ENCODE results near the gene SLX4. TPM values are rescaled to one million over a fixed set of nuclear protein-coding genes. Genes with fewer than 3 reads are reported as not detected.

Gene SLX4
- polyA plus RNA-seq, 2 of the 4 experiments (the other 2 are of a cell fraction): 3.0 to 5.0 TPM

DNA sequence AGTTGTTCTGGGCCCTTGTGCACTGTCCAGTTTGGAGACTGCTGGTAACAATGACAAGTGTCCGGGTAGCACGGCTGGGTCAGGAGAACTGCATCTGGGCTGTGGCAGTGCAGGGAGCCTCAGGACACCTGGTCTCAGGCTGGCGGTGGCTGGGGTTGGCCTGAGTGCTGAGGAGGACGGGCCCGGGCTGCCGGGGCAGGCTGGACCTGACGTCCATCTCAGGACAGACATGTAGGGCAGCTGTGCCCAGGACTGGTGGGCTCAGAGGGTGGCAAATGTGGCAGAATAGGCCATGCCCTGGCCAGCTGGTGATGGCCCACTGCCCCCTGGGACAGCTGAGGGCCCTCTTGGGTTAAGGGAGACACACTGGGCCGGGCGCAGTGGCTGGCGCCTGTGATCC, 30.0 kb downstream of the SLX4 start (continued):
- TF ChIP-seq, protein P1, sequence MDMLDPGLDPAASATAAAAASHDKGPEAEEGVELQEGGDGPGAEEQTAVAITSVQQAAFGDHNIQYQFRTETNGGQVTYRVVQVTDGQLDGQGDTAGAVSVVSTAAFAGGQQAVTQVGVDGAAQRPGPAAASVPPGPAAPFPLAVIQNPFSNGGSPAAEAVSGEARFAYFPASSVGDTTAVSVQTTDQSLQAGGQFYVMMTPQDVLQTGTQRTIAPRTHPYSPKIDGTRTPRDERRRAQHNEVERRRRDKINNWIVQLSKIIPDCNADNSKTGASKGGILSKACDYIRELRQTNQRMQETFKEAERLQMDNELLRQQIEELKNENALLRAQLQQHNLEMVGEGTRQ (IDR thresholded peaks at IDR 0.05): no peak

DNA sequence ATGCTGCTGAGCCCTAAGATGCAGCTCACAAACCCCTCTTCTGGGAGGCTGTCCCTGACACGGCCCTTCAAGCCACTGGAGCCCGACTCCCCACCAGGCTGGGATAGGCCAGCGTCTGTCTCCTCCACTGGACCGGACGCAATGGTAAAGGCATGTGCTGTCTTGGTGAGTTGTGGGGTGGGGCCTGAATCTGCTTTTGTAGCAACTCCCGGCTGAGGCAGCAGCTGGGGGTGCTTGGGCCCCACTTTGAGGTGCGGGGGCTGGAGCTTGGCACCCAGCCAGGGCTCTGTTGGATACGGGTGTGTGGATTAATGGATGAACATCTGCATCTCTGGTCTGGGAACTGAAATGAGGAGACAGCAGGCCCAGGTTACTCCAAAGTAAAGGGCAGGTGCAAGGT, 30.7 kb downstream of the SLX4 start:
- no peak for DNase-seq (ENCODE audit: low read depth in 1 of 2, low spot score in 1 of 2)
- Histone ChIP-seq H3K4me3 (no peak overlapping the region), H3K4me1 (peaks cover 8% of the 10 kb centered on the region), H3K9me3 (no peaks in the 10 kb centered on the region), H3K4me2 (no peak overlapping the region), H3K27ac (no peak overlapping the region)
- no peak for TF ChIP-seq GATA3 (IDR thresholded peaks at IDR 0.05; ENCODE audit: borderline replicate concordance)
- TF ChIP-seq, protein P2, sequence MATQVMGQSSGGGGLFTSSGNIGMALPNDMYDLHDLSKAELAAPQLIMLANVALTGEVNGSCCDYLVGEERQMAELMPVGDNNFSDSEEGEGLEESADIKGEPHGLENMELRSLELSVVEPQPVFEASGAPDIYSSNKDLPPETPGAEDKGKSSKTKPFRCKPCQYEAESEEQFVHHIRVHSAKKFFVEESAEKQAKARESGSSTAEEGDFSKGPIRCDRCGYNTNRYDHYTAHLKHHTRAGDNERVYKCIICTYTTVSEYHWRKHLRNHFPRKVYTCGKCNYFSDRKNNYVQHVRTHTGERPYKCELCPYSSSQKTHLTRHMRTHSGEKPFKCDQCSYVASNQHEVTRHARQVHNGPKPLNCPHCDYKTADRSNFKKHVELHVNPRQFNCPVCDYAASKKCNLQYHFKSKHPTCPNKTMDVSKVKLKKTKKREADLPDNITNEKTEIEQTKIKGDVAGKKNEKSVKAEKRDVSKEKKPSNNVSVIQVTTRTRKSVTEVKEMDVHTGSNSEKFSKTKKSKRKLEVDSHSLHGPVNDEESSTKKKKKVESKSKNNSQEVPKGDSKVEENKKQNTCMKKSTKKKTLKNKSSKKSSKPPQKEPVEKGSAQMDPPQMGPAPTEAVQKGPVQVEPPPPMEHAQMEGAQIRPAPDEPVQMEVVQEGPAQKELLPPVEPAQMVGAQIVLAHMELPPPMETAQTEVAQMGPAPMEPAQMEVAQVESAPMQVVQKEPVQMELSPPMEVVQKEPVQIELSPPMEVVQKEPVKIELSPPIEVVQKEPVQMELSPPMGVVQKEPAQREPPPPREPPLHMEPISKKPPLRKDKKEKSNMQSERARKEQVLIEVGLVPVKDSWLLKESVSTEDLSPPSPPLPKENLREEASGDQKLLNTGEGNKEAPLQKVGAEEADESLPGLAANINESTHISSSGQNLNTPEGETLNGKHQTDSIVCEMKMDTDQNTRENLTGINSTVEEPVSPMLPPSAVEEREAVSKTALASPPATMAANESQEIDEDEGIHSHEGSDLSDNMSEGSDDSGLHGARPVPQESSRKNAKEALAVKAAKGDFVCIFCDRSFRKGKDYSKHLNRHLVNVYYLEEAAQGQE (IDR thresholded peaks at IDR 0.05): no peak
- no peak for TF ChIP-seq RCOR1 (IDR thresholded peaks at IDR 0.05; ENCODE audit: low read depth, low read length)
- TF ChIP-seq EP300 (IDR thresholded peaks at IDR 0.05): no peak
- no peak for TF ChIP-seq EHF (CRISPR knock-in tag; IDR thresholded peaks at IDR 0.05)
- no peak for TF ChIP-seq POLR2AphosphoS2 (conservative IDR thresholded peaks at IDR 0.05; ENCODE audit: low read length)
- no peak for TF ChIP-seq HOXA7 (CRISPR knock-in tag; IDR thresholded peaks at IDR 0.05)
- no peak for TF ChIP-seq ZNF302 (CRISPR knock-in tag; IDR thresholded peaks at IDR 0.05)
- TF ChIP-seq, protein P3, sequence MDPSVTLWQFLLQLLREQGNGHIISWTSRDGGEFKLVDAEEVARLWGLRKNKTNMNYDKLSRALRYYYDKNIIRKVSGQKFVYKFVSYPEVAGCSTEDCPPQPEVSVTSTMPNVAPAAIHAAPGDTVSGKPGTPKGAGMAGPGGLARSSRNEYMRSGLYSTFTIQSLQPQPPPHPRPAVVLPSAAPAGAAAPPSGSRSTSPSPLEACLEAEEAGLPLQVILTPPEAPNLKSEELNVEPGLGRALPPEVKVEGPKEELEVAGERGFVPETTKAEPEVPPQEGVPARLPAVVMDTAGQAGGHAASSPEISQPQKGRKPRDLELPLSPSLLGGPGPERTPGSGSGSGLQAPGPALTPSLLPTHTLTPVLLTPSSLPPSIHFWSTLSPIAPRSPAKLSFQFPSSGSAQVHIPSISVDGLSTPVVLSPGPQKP (IDR thresholded peaks at IDR 0.05; ENCODE audit: low read depth, low read length): no peak
- TF ChIP-seq, protein P4, sequence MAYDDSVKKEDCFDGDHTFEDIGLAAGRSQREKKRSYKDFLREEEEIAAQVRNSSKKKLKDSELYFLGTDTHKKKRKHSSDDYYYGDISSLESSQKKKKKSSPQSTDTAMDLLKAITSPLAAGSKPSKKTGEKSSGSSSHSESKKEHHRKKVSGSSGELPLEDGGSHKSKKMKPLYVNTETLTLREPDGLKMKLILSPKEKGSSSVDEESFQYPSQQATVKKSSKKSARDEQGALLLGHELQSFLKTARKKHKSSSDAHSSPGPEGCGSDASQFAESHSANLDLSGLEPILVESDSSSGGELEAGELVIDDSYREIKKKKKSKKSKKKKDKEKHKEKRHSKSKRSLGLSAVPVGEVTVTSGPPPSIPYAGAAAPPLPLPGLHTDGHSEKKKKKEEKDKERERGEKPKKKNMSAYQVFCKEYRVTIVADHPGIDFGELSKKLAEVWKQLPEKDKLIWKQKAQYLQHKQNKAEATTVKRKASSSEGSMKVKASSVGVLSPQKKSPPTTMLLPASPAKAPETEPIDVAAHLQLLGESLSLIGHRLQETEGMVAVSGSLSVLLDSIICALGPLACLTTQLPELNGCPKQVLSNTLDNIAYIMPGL (CRISPR knock-in tag; IDR thresholded peaks at IDR 0.05; ENCODE audit: borderline replicate concordance): no peak
- no peak for TF ChIP-seq HDAC2 (IDR thresholded peaks at IDR 0.05)
- no peak for TF ChIP-seq NFE2L2 (conservative IDR thresholded peaks at IDR 0.05; ENCODE audit: low read length)
- no peak for TF ChIP-seq ESRRA (IDR thresholded peaks at IDR 0.05; ENCODE audit: borderline replicate concordance, low read length)
- TF ChIP-seq TFCP2L1 (CRISPR knock-in tag; IDR thresholded peaks at IDR 0.05): no peak
- TF ChIP-seq MAZ (IDR thresholded peaks at IDR 0.05; ENCODE audit: borderline replicate concordance, low read depth, low read length): no peak
- no peak for TF ChIP-seq RFX5 (IDR thresholded peaks at IDR 0.05)
- TF ChIP-seq, protein P5, sequence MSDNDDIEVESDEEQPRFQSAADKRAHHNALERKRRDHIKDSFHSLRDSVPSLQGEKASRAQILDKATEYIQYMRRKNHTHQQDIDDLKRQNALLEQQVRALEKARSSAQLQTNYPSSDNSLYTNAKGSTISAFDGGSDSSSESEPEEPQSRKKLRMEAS (IDR thresholded peaks at IDR 0.05): no peak
- no peak for TF ChIP-seq CHD4 (IDR thresholded peaks at IDR 0.05; ENCODE audit: borderline replicate concordance)
- TF ChIP-seq NPAS2 (CRISPR knock-in tag; IDR thresholded peaks at IDR 0.05; ENCODE audit: borderline replicate concordance): no peak
- TF ChIP-seq SMC3 (IDR thresholded peaks at IDR 0.05): no peak
- WGBS (ENCODE audit: missing lambda C conversion rate): 78% methylated on average over 3 of the region's 8 CpGs
- no peak for ATAC-seq
- no peak for FAIRE-seq
- ChIA-PET POLR2A (no interaction called here), CTCF (no interaction called here)
